Activated B cell treated with CpG ODN at 0.5 μM for 24 hours (primary cell): ENCODE data around the gene WNT5B. TPM values are rescaled to one million over a fixed set of nuclear protein-coding genes. Genes with fewer than 3 reads are reported as not detected.

Experiments
- ATAC-seq: fragments of 200-7000 bp; cut with Tn5 transposase; one replicate; pipeline ENCODE4 v1.10.0; 2021; ENCODE audit warnings: low read depth, mild to moderate bottlenecking, moderate library complexity
- CTCF ChIA-PET: fragments of 350-600 bp; sonication (Branson Sonifier 250); formaldehyde crosslinking; loops from one replicate; lab custom pipeline; 2021; ENCODE audit warnings: antibody characterized with exemption; lab: Charles Lee
- POLR2A ChIA-PET: fragments of 350-600 bp; sonication (Branson Sonifier 250); formaldehyde crosslinking; loops from one replicate; lab custom pipeline; 2021; ENCODE audit warnings: antibody characterized with exemption; lab: Charles Lee
- DNase-seq: peaks from one replicate; pipeline ENCODE4 v3.0.0; 2022
- H3K27ac Mint-ChIP-seq: one replicate; pipeline ENCODE4 v1.8.0; 2020; ENCODE audit warnings: mixed read lengths
- H3K27me3 Mint-ChIP-seq: one replicate; pipeline ENCODE4 v1.8.0; 2021; ENCODE audit warnings: mixed read lengths
- H3K36me3 Mint-ChIP-seq: one replicate; pipeline ENCODE4 v1.8.0; 2021; ENCODE audit warnings: low read depth, mixed read lengths
- H3K4me1 Mint-ChIP-seq: one replicate; pipeline ENCODE4 v1.8.0; 2021; ENCODE audit warnings: mixed read lengths
- H3K4me3 Mint-ChIP-seq: one replicate; pipeline ENCODE4 v1.8.0; 2020; ENCODE audit warnings: mild to moderate bottlenecking, mixed read lengths
- H3K9me3 Mint-ChIP-seq: one replicate; pipeline ENCODE4 v1.8.0; 2020; ENCODE audit warnings: mixed read lengths
- intact Hi-C: fragments of 100-400 bp; cut with micrococcal nuclease; formaldehyde crosslinking; loops from one replicate; pipeline ENCODE4 v1.15.1; 2024
- total RNA-seq: library from RNA; stranded (reverse); gene quantifications from 2 replicates; pipeline ENCODE4 v1.2.3, GENCODE V29; 2022
- TF ChIP-seq, protein P1 (sequence below): fragments of 200-600 bp; IDR thresholded peaks from one replicate; pipeline ENCODE4 v1.8.0; 2022; ENCODE audit warnings: antibody characterized with exemption, mild to moderate bottlenecking

Gene WNT5B
- total RNA-seq, 1 donor from 2014 or later, result 1.0 TPM

GRCh38 chr12:1644534-1645438 is 15.8 kb downstream of the WNT5B start:
- intact Hi-C loops, result no loop called here
- ATAC-seq (no peak), DNase-seq (no peak)
- Mint-ChIP-seq H3K27me3 (peaks cover 5% of the 10 kb centered on the region), H3K36me3 (no peaks in the 10 kb centered on the region), H3K9me3 (no peaks in the 10 kb centered on the region), H3K4me3 (no peak overlapping the region), H3K27ac (no peak overlapping the region), H3K4me1 (peaks cover 18% of the 10 kb centered on the region)
- ChIA-PET POLR2A (no interaction called here), CTCF (interaction anchor here (0.7 to 3.2 kb wide), 3 partner anchors 10 to 527 kb away, joined by 3 to 18 read pairs (median 3); no protein-coding TSS in a partner anchor)
- TF ChIP-seq, protein P1, sequence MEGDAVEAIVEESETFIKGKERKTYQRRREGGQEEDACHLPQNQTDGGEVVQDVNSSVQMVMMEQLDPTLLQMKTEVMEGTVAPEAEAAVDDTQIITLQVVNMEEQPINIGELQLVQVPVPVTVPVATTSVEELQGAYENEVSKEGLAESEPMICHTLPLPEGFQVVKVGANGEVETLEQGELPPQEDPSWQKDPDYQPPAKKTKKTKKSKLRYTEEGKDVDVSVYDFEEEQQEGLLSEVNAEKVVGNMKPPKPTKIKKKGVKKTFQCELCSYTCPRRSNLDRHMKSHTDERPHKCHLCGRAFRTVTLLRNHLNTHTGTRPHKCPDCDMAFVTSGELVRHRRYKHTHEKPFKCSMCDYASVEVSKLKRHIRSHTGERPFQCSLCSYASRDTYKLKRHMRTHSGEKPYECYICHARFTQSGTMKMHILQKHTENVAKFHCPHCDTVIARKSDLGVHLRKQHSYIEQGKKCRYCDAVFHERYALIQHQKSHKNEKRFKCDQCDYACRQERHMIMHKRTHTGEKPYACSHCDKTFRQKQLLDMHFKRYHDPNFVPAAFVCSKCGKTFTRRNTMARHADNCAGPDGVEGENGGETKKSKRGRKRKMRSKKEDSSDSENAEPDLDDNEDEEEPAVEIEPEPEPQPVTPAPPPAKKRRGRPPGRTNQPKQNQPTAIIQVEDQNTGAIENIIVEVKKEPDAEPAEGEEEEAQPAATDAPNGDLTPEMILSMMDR, result no peak

DNA sequence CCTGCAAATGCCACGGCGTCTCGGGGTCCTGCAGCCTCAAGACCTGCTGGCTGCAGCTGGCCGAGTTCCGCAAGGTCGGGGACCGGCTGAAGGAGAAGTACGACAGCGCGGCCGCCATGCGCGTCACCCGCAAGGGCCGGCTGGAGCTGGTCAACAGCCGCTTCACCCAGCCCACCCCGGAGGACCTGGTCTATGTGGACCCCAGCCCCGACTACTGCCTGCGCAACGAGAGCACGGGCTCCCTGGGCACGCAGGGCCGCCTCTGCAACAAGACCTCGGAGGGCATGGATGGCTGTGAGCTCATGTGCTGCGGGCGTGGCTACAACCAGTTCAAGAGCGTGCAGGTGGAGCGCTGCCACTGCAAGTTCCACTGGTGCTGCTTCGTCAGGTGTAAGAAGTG is 16.8 kb downstream of the WNT5B start:
- DNase-seq (no peak), ATAC-seq (no peak)
- Mint-ChIP-seq H3K4me3 (no peak overlapping the region), H3K4me1 (peaks cover 18% of the 10 kb centered on the region), H3K27ac (no peak overlapping the region), H3K9me3 (no peaks in the 10 kb centered on the region), H3K36me3 (no peaks in the 10 kb centered on the region), H3K27me3 (peaks cover 7% of the 10 kb centered on the region)
- POLR2A ChIA-PET, result interaction anchor here (0.6 kb wide), 1 partner anchor 8 kb away, joined by 6 read pairs; no protein-coding TSS in a partner anchor
- TF ChIP-seq, protein P1, result no peak
- intact Hi-C loops, result no loop called here
- CTCF ChIA-PET, result interaction anchor here (3.2 kb wide), 1 partner anchor 11 kb away, joined by 18 read pairs; no protein-coding TSS in a partner anchor

GRCh38 chr12:1646569-1647284 is 17.7 kb downstream of the WNT5B start:
- POLR2A ChIA-PET, result no interaction called here
- ATAC-seq, result peak; percentile 47
- H3K9me3 Mint-ChIP-seq, result no peaks in the 10 kb centered on the region
- DNase-seq, result no peak
- CTCF ChIA-PET, result interaction anchor here (0.6 to 11.5 kb wide), 4 partner anchors 12 to 528 kb away, joined by 3 to 257 read pairs (median 9); no protein-coding TSS in a partner anchor
- H3K4me1 Mint-ChIP-seq, result peaks cover 18% of the 10 kb centered on the region
- intact Hi-C loops, result no loop called here
- TF ChIP-seq, protein P1, result no peak
- no peak overlapping the region for H3K27ac Mint-ChIP-seq
- peaks cover 11% of the 10 kb centered on the region for H3K27me3 Mint-ChIP-seq
- H3K4me3 Mint-ChIP-seq, result peak overlapping the region; percentile 25
- no peaks in the 10 kb centered on the region for H3K36me3 Mint-ChIP-seq

DNA sequence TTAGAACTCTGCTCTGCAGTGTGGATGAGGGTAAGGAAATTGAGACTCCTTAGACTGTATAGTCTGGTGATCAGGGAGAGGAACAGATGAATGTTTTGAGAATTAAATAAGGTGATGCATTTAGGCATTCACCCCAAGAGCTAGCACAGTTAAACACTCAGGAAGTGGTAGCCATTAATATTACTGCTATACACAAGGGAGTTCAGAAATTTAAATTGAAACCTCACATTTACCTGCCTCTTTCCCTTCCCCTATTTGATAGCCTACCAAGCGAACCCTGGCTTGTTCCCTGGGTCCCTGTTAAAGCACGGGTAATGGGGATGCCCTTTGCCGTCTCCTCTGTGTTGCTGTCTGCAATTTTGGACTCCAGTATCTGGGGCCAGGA is 18.2 kb downstream of the WNT5B start:
- H3K27ac Mint-ChIP-seq, result no peak overlapping the region

More for the DNA sequence above, 18.2 kb downstream of the WNT5B start:
- ChIA-PET CTCF (interaction anchor here (1.2 to 11.5 kb wide), 3 partner anchors 13 to 529 kb away, joined by 5 to 257 read pairs (median 13); no protein-coding TSS in a partner anchor), POLR2A (no interaction called here)
- TF ChIP-seq, protein P1, result no peak
- Mint-ChIP-seq H3K9me3 (no peaks in the 10 kb centered on the region), H3K27me3 (peaks cover 14% of the 10 kb centered on the region), H3K4me3 (peak overlapping the region; percentile 25), H3K4me1 (peaks cover 18% of the 10 kb centered on the region), H3K36me3 (no peaks in the 10 kb centered on the region)
- DNase-seq, result no peak
- intact Hi-C loops, result no loop called here
- ATAC-seq, result peak; percentile 54
